HepG2 (cell line): Measurements from ENCODE around the gene GTF2F2. TPM values are rescaled to one million over a fixed set of nuclear protein-coding genes. Genes with fewer than 3 reads are reported as not detected.

ENCODE experiments used
- ATAC-seq: fragments of 200-7000 bp; cut with Tn5 transposase; 3 replicates; pipeline ENCODE4 v1.9.1; 2020; ENCODE audit warnings: mild to moderate bottlenecking, moderate library complexity
- BruUV-seq: library from RNA; stranded (reverse); fragments of 400-500 nt; replicated peaks from 2 replicates; lab custom pipeline; 2021; lab: Mats Ljungman, UMichigan
- CTCF ChIA-PET: fragments of 300-600 bp; formaldehyde crosslinking; extraction: SDS; loops from one replicate; lab custom pipeline; 2021; ENCODE audit warnings: low total read pairs, inconsistent platforms, low intra/inter-chr PET ratio; lab: Yijun Ruan, JAX
- POLR2A ChIA-PET: fragments of 350-600 bp; sonication (Branson Sonifier 250); formaldehyde crosslinking; loops from one replicate; lab custom pipeline; 2020; ENCODE audit warnings: antibody characterized with exemption, inconsistent platforms; lab: Yijun Ruan, JAX
- DNase-seq: peaks from one replicate; pipeline ENCODE4 v3.0.0-alpha.2; 2015; ENCODE audit warnings: low spot score
- FAIRE-seq: peaks from 3 replicates; lab custom pipeline; 2011; peaks lifted over from hg19 to GRCh38; lab: Jason Lieb, UNC
- H2AFZ ChIP-seq: one replicate; pipeline ENCODE4 v1.6.1; 2011; ENCODE audit warnings: low read length, inconsistent platforms
- H3K27ac ChIP-seq: fragments of 300-600 bp; 3 replicates; pipeline ENCODE4 v1.8.0; 2011; ENCODE audit warnings: mixed run types, mild to moderate bottlenecking, mixed read lengths, low read length, inconsistent platforms; ENCODE audit not compliant: insufficient read depth; ENCODE audit errors: extremely low read length
- H3K27me3 ChIP-seq, 2 experiments: fragments of 200-600 bp in 1 of 2; 2 replicates in 1 of 2; 3 replicates in 1 of 2; pipeline versions ENCODE4 v1.6.0 to v1.8.0; 2011; ENCODE audit warnings: low read length in 2 of 2, mild to moderate bottlenecking in 2 of 2, moderate library complexity in 2 of 2, inconsistent platforms in 1 of 2; ENCODE audit not compliant: insufficient read depth in 2 of 2, control insufficient read depth in 1 of 2
- H3K36me3 ChIP-seq, 2 experiments: fragments of 200-600 bp in 1 of 2; replicated peaks in 1 of 2; 2 replicates in 1 of 2; 3 replicates in 1 of 2; pipeline versions ENCODE4 v1.5.1 to v1.8.0; 2011; ENCODE audit warnings: low read length in 2 of 2, inconsistent platforms in 1 of 2; ENCODE audit not compliant: insufficient read depth in 2 of 2, control insufficient read depth in 1 of 2
- H3K4me1 ChIP-seq: 2 replicates; pipeline ENCODE4 v1.5.1; 2012; ENCODE audit warnings: low read length, inconsistent platforms; ENCODE audit not compliant: insufficient read depth
- H3K4me2 ChIP-seq: 2 replicates; pipeline ENCODE4 v1.6.0; 2011; ENCODE audit warnings: low read depth, low read length, inconsistent platforms
- H3K4me3 ChIP-seq, 3 experiments: fragments of 200-600 bp in 1 of 3; sonication (generic), shearing (Covaris generic) in 1 of 3; replicated peaks in 1 of 3; 2 replicates each; pipeline ENCODE4 v1.5.1; 2011 to 2016; ENCODE audit warnings: low read length in 3 of 3, inconsistent platforms in 2 of 3, low read depth in 2 of 3, mild to moderate bottlenecking in 2 of 3, control low read depth in 1 of 3, mixed read lengths in 1 of 3; ENCODE audit not compliant: insufficient read depth in 1 of 3
- H3K79me2 ChIP-seq: one replicate; pipeline ENCODE4 v1.6.1; 2011; ENCODE audit warnings: low read length, inconsistent platforms; ENCODE audit not compliant: insufficient read depth
- H3K9ac ChIP-seq: 2 replicates; pipeline ENCODE4 v1.6.0; 2011; ENCODE audit warnings: mild to moderate bottlenecking, low read depth, low read length, inconsistent platforms; ENCODE audit not compliant: insufficient read depth
- H3K9me3 ChIP-seq: 2 replicates; pipeline ENCODE4 v1.5.1; 2012; ENCODE audit warnings: mild to moderate bottlenecking, low read length
- H4K20me1 ChIP-seq: 2 replicates; pipeline ENCODE4 v1.6.0; 2011; ENCODE audit warnings: inconsistent platforms, mild to moderate bottlenecking, low read length, moderate library complexity; ENCODE audit not compliant: insufficient read depth
- BHLHE40 ChIP-seq: IDR thresholded peaks from 2 replicates; pipeline ENCODE4 v1.6.1; 2011; ENCODE audit warnings: low read length, improper control_type of control experiment
- CREB3 ChIP-seq: sonication (generic); formaldehyde crosslinking; IDR thresholded peaks from 2 replicates; pipeline ENCODE4 v1.5.0; 2020; ENCODE audit warnings: missing genetic modification reagents
- FIP1L1 ChIP-seq: fragments of 200-400 bp; formaldehyde crosslinking; IDR thresholded peaks from 2 replicates; pipeline ENCODE4 v1.6.1; 2018; ENCODE audit warnings: low read depth, mild to moderate bottlenecking, low read length, moderate library complexity, borderline replicate concordance; ENCODE audit not compliant: insufficient read depth
- HINFP ChIP-seq: sonication (generic); formaldehyde crosslinking; IDR thresholded peaks from 2 replicates; pipeline ENCODE4 v1.4.0; 2020; ENCODE audit warnings: low read depth, mild to moderate bottlenecking, missing genetic modification reagents
- SMAD3 ChIP-seq: sonication (generic); formaldehyde crosslinking; IDR thresholded peaks from 2 replicates; pipeline ENCODE4 v1.4.0; 2020; ENCODE audit warnings: missing genetic modification reagents
- TP53 ChIP-seq: sonication (generic); formaldehyde crosslinking; conservative IDR thresholded peaks from 2 replicates; pipeline ENCODE4 v1.4.0; 2020; ENCODE audit warnings: missing genetic modification reagents
- ZBTB34 ChIP-seq: sonication (generic); formaldehyde crosslinking; IDR thresholded peaks from 2 replicates; pipeline ENCODE4 v1.8.0; 2022; ENCODE audit warnings: mild to moderate bottlenecking, missing genetic modification reagents
- ZNF274 ChIP-seq: sonication (generic); formaldehyde crosslinking; IDR thresholded peaks from 2 replicates; pipeline ENCODE4 v1.5.1; 2020; ENCODE audit warnings: mild to moderate bottlenecking, missing genetic modification reagents
- ZNF589 ChIP-seq: sonication (generic); formaldehyde crosslinking; conservative IDR thresholded peaks from 2 replicates; pipeline ENCODE4 v1.8.0; 2022; ENCODE audit warnings: mild to moderate bottlenecking, moderate library complexity, missing genetic modification reagents
- ZNF781 ChIP-seq: sonication (generic); formaldehyde crosslinking; IDR thresholded peaks from 2 replicates; pipeline ENCODE4 v1.5.1; 2020; ENCODE audit warnings: borderline replicate concordance, mild to moderate bottlenecking, missing genetic modification reagents; ENCODE audit errors: not compliant biosample characterization
- WGBS: methylation state at CpG from one replicate; pipeline ENCODE4 v1.1.6; 2017; ENCODE audit warnings: low lambda C conversion rate; 5-methylcytosine and 5-hydroxymethylcytosine counted together
- in situ Hi-C: cut with HindIII; loops from 2 replicates; pipeline ENCODE4 v1.10.0; 2017; ENCODE audit warnings: low pct_unique_long_range_greater_than_20kb; ENCODE audit not compliant: extremely low pct_ligation_motif_present
- intact Hi-C: fragments of 100-400 bp; cut with micrococcal nuclease; formaldehyde crosslinking; loops from one replicate; pipeline ENCODE4 v1.10.0; 2022; ENCODE audit not compliant: unreplicated experiment
- polyA plus RNA-seq, 8 experiments: library from polyadenylated mRNA; depleted of rRNA in 3 of 8; stranded (reverse) in 7 of 8; unstranded in 1 of 8; fragments of >200 nt; fragmentation: Illumina TruSeq in 4 of 8; extraction: Trizol in 4 of 8; gene quantifications; 2 replicates each; pipeline versions ENCODE4 v1.2.1 to v1.2.3, GENCODE V29; 2011 to 2016; ENCODE audit warnings: low read depth in 4 of 8, missing spikeins in 1 of 8, mixed read lengths in 1 of 8; ENCODE audit not compliant: insufficient read depth in 1 of 8
- total RNA-seq, 5 experiments: library from RNA; depleted of rRNA; stranded (reverse); fragments of >200 nt; fragmentation: Illumina TruSeq; extraction: Trizol; gene quantifications; 2 replicates each; pipeline ENCODE4 v1.2.3, GENCODE V29; 2016; ENCODE audit warnings: low read depth in 1 of 5
- TF ChIP-seq, protein P1 (sequence below): sonication (generic); formaldehyde crosslinking; IDR thresholded peaks from 2 replicates; pipeline ENCODE4 v1.5.1; 2020; ENCODE audit warnings: mild to moderate bottlenecking, missing genetic modification reagents, borderline replicate concordance

GTF2F2 gene
- total and polyA plus RNA-seq, 2 of the 13 experiments (the other 11 are each of a cell fraction or from before 2014, with no cell fraction given), result 10.6 to 32.8 TPM

- no peak overlapping the region for H3K4me2 ChIP-seq
- H4K20me1 ChIP-seq, result no peaks in the 10 kb centered on the region
- ATAC-seq, result no peak
- TF ChIP-seq TP53 (CRISPR knock-in tag) (no peak), ZNF589 (CRISPR knock-in tag) (no peak), ZNF274 (no peak), ZBTB34 (CRISPR knock-in tag) (no peak), BHLHE40 (no peak), CREB3 (CRISPR knock-in tag) (no peak), FIP1L1 (no peak), HINFP (no peak), ZNF781 (no peak), SMAD3 (CRISPR knock-in tag) (no peak)
- TF ChIP-seq, protein P1, sequence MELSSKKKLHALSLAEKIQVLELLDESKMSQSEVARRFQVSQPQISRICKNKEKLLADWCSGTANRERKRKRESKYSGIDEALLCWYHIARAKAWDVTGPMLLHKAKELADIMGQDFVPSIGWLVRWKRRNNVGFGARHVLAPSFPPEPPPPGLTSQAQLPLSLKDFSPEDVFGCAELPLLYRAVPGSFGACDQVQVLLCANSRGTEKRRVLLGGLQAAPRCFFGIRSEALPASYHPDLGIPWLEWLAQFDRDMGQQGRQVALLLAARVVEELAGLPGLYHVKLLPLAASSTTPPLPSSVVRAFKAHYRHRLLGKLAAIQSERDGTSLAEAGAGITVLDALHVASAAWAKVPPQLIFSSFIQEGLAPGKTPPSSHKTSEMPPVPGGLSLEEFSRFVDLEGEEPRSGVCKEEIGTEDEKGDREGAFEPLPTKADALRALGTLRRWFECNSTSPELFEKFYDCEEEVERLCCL (CRISPR knock-in tag), result no peak
- POLR2A ChIA-PET, result interaction anchor here (0.6 kb wide), 1 partner anchor 32 kb away, joined by 4 read pairs; no protein-coding TSS in a partner anchor
- CTCF ChIA-PET, result no interaction called here
- no peak overlapping the region for H3K27ac ChIP-seq
- in situ Hi-C loops, result no loop called here
- intact Hi-C loops, result no loop called here
- 95% methylated on average over 5 of the region's 5 CpGs for WGBS
- peaks cover 0 to 8% of the 10 kb centered on the region in 2 experiments; a peak in 1 of 5 replicates for H3K36me3 ChIP-seq
- no peaks in the 10 kb centered on the region for H3K9me3 ChIP-seq
- no TSS peak for BruUV-seq
- H3K9ac ChIP-seq, result no peak overlapping the region
- no peak overlapping the region for H2AFZ ChIP-seq
- H3K4me1 ChIP-seq, result peaks cover 7% of the 10 kb centered on the region
- FAIRE-seq, result no peak
- H3K27me3 ChIP-seq, result no peaks in the 10 kb centered on the region
- no peak for DNase-seq
- H3K4me3 ChIP-seq, result no peak overlapping the region
- H3K79me2 ChIP-seq, result peaks cover 3% of the 10 kb centered on the region
These were observed 64.4 kb downstream of the GTF2F2 start for GRCh38 chr13:45184693-45185092.
